Transverse colon (tissue), 3 donors: ENCODE measurements around the gene DNAH11.

Source experiments
- CTCF ChIP-seq, 5 experiments: fragments of 200-600 bp in 3 of 5; fragments of 450-650 bp in 2 of 5; sonication (generic) in 3 of 5; IDR thresholded peaks; 1 replicate in 2 of 5; 2 replicates in 3 of 5; pipeline ENCODE4 v1.5.1; 2016 to 2017; ENCODE audit warnings: antibody characterized with exemption in 5 of 5, inconsistent platforms in 3 of 5, mild to moderate bottlenecking in 2 of 5, moderate library complexity in 1 of 5
- POLR2A ChIP-seq: fragments of 450-650 bp; IDR thresholded peaks from one replicate; pipeline ENCODE4 v1.6.1; 2016; ENCODE audit warnings: antibody characterized with exemption, mild to moderate bottlenecking, moderate library complexity

- no peak for TF ChIP-seq CTCF (IDR thresholded peaks at IDR 0.05)
- TF ChIP-seq POLR2A: no peak
These were observed 75.9 kb downstream of the DNAH11 start for GRCh38 chr7:21618706-21619105.
